K562 (cell line): ENCODE measurements around the gene SH3RF1. TPM values are rescaled to one million over a fixed set of nuclear protein-coding genes. Genes with fewer than 3 reads are reported as not detected.

Source experiments
- ATAC-seq: fragments of 200-7000 bp; cut with Tn5 transposase; 3 replicates; pipeline ENCODE4 v1.9.1; 2020; ENCODE audit warnings: moderate library complexity
- BruUV-seq: library from RNA; stranded (reverse); fragments of 400-500 nt; replicated peaks from 2 replicates; lab custom pipeline; 2021; lab: Mats Ljungman, UMichigan
- CTCF ChIA-PET: fragments of 300-600 bp; formaldehyde crosslinking; extraction: SDS; loops from one replicate; lab custom pipeline; 2021; ENCODE audit warnings: low intra/inter-chr PET ratio; lab: Yijun Ruan, JAX
- POLR2A ChIA-PET: fragments of 300-600, 350-650 bp; sonication (Branson Sonifier 250); formaldehyde crosslinking; extraction: SDS; loops from one replicate; lab custom pipeline; 2021; ENCODE audit warnings: antibody characterized with exemption, inconsistent platforms; lab: Yijun Ruan, JAX
- DNase-seq, 4 experiments: peaks; one replicate each; pipeline versions ENCODE4 v3.0.0 to v3.0.0-alpha.2; 2011 to 2018; ENCODE audit warnings: low spot score in 3 of 4, mixed read lengths in 3 of 4; ENCODE audit errors: extremely low read depth in 1 of 4
- FAIRE-seq: peaks from 2 replicates; lab custom pipeline; 2011; peaks lifted over from hg19 to GRCh38; lab: Jason Lieb, UNC
- H2AFZ ChIP-seq: 2 replicates; pipeline ENCODE4 v1.6.0; 2011; ENCODE audit warnings: low read depth, low read length, control low read depth, inconsistent platforms
- H3K27ac ChIP-seq: fragments of 200-600 bp; 3 replicates; pipeline ENCODE4 v1.8.0; 2011; ENCODE audit warnings: low read depth, mild to moderate bottlenecking, control low read depth, inconsistent platforms, low read length, moderate library complexity, mixed read lengths; ENCODE audit errors: extremely low read depth
- H3K27me3 ChIP-seq, 2 experiments: fragments of 300-600 bp in 1 of 2; 2 replicates in 1 of 2; 3 replicates in 1 of 2; pipeline versions ENCODE4 v1.6.0 to v1.8.0; 2011; ENCODE audit warnings: inconsistent platforms in 2 of 2, low read length in 2 of 2, mild to moderate bottlenecking in 1 of 2, mixed read lengths in 1 of 2, moderate library complexity in 1 of 2; ENCODE audit not compliant: control insufficient read depth in 2 of 2, insufficient read depth in 2 of 2
- H3K36me3 ChIP-seq: fragments of 300-600 bp; 3 replicates; pipeline ENCODE4 v1.8.0; 2011; ENCODE audit warnings: mild to moderate bottlenecking, low read length, inconsistent platforms; ENCODE audit not compliant: control insufficient read depth, insufficient read depth
- H3K4me1 ChIP-seq, 2 experiments: fragments of 200-600 bp in 1 of 2; replicated peaks in 1 of 2; 2 replicates in 1 of 2; 3 replicates in 1 of 2; pipeline versions ENCODE4 v1.5.1 to v1.8.0; 2011; ENCODE audit warnings: inconsistent platforms in 2 of 2, low read length in 2 of 2, mild to moderate bottlenecking in 1 of 2, mixed read lengths in 1 of 2, moderate library complexity in 1 of 2; ENCODE audit not compliant: control insufficient read depth in 2 of 2, insufficient read depth in 2 of 2
- H3K4me2 ChIP-seq: 2 replicates; pipeline ENCODE4 v1.6.1; 2011; ENCODE audit warnings: low read length, control low read depth, inconsistent platforms, mixed read lengths; ENCODE audit not compliant: insufficient read depth
- H3K4me3 ChIP-seq: fragments of 200-600 bp; sonication (generic), shearing (Covaris generic); 2 replicates; pipeline ENCODE4 v1.5.1; 2016; ENCODE audit warnings: control low read depth, inconsistent platforms
- H3K79me2 ChIP-seq: fragments of 200-600 bp; 3 replicates; pipeline ENCODE4 v1.8.0; 2011; ENCODE audit warnings: low read length, inconsistent platforms; ENCODE audit not compliant: control insufficient read depth, insufficient read depth
- H3K9ac ChIP-seq, 2 experiments: 2 replicates each; pipeline versions ENCODE4 v1.6.0 to v1.6.1; 2011; ENCODE audit warnings: low read depth in 2 of 2, low read length in 2 of 2, control low read depth in 1 of 2, inconsistent platforms in 1 of 2, mild to moderate bottlenecking in 1 of 2, mixed read lengths in 1 of 2; ENCODE audit not compliant: insufficient read depth in 1 of 2
- H3K9me1 ChIP-seq: one replicate; pipeline ENCODE4 v1.6.0; 2011; ENCODE audit warnings: inconsistent platforms, mild to moderate bottlenecking, low read length, moderate library complexity; ENCODE audit not compliant: control insufficient read depth, insufficient read depth
- H3K9me3 ChIP-seq: replicated peaks from 2 replicates; pipeline ENCODE4 v1.5.1; 2011; ENCODE audit warnings: low read depth, low read length, inconsistent platforms; ENCODE audit not compliant: control insufficient read depth, insufficient read depth
- H4K20me1 ChIP-seq: replicated peaks from 2 replicates; pipeline ENCODE4 v1.6.1; 2011; ENCODE audit warnings: low read length, inconsistent platforms, mixed read lengths; ENCODE audit not compliant: control insufficient read depth, insufficient read depth
- CAMTA2 ChIP-seq: fragments of 250-450 bp; sonication (Bioruptor Pico); conservative IDR thresholded peaks from 2 replicates; pipeline ENCODE4 v1.5.1; 2022
- E2F3 ChIP-seq: fragments of 250-450 bp; sonication (Bioruptor Pico); IDR thresholded peaks from 2 replicates; pipeline ENCODE4 v1.4.0; 2020; ENCODE audit warnings: mild to moderate bottlenecking
- HMG20A ChIP-seq: fragments of 450-650 bp; formaldehyde crosslinking; conservative IDR thresholded peaks from 2 replicates; pipeline ENCODE4 v1.4.0; 2020; ENCODE audit warnings: mild to moderate bottlenecking, mixed read lengths
- MITF ChIP-seq: IDR thresholded peaks from 2 replicates; pipeline ENCODE4 v1.6.1; 2014; ENCODE audit warnings: antibody characterized with exemption
- MXI1 ChIP-seq: IDR thresholded peaks from 2 replicates; pipeline ENCODE4 v1.6.1; 2011; ENCODE audit warnings: low read depth, mild to moderate bottlenecking, improper control_type of control experiment, low read length
- THRB ChIP-seq: fragments of 450-650 bp; formaldehyde crosslinking; conservative IDR thresholded peaks from 2 replicates; pipeline ENCODE4 v1.4.0; 2022; ENCODE audit warnings: mild to moderate bottlenecking, missing genetic modification characterization
- ZNF24 ChIP-seq: fragments of 450-650 bp; IDR thresholded peaks from 2 replicates; pipeline ENCODE4 v1.6.1; 2016
- ZNF75A ChIP-seq: fragments of 450-650 bp; formaldehyde crosslinking; IDR thresholded peaks from 2 replicates; pipeline ENCODE4 v1.4.0; 2020; ENCODE audit warnings: mild to moderate bottlenecking
- WGBS: fragments of 100-300 bp; shearing (Covaris generic); methylation state at CpG from one replicate; pipeline ENCODE4 v1.1.6; 2016; ENCODE audit warnings: low coverage, mixed read lengths; ENCODE audit not compliant: insufficient coverage; ENCODE audit errors: missing lambda C conversion rate; 5-methylcytosine and 5-hydroxymethylcytosine counted together
- in situ Hi-C: fragments of 300-500 bp; cut with MboI; formaldehyde crosslinking; loops from 4 replicates; pipeline ENCODE4 v1.15.0; 2018; ENCODE audit warnings: inconsistent platforms, mixed read lengths
- intact Hi-C: fragments of 100-400 bp; cut with micrococcal nuclease; formaldehyde crosslinking; loops from 2 replicates; pipeline ENCODE4 v1.14.2; 2022
- polyA plus RNA-seq, 8 experiments: library from polyadenylated mRNA; depleted of rRNA in 4 of 8; stranded (reverse) in 5 of 8; unstranded in 3 of 8; fragments of >200 nt; fragmentation: Nextera tagmentation in 2 of 8; fragmentation: Illumina TruSeq in 1 of 8; extraction: Ambion mirVana in 2 of 8; extraction: Trizol in 1 of 8; gene quantifications; 2 replicates each; pipeline versions ENCODE4 v1.2.1 to v1.2.3, GENCODE V29; 2011 to 2014; ENCODE audit warnings: inconsistent platforms in 1 of 8, missing spikeins in 1 of 8
- total RNA-seq, 7 experiments: library from RNA; depleted of rRNA in 6 of 7; stranded (reverse); fragments of >200 nt in 6 of 7; fragmentation: Illumina TruSeq in 2 of 7; extraction: Trizol in 2 of 7; gene quantifications; 2 replicates each; pipeline versions ENCODE4 v1.2.1 to v1.2.3, GENCODE V29; 2011 to 2021; ENCODE audit warnings: low replicate concordance in 1 of 7
- TF ChIP-seq, protein P1 (sequence below): fragments of 250-450 bp; sonication (Bioruptor Pico); IDR thresholded peaks from 2 replicates; pipeline ENCODE4 v1.8.0; 2021; ENCODE audit warnings: moderate library complexity, mild to moderate bottlenecking, inconsistent platforms

Gene SH3RF1
- total and polyA plus RNA-seq, 9 of the 15 experiments (the other 6 are each of a cell fraction or from before 2014, with no cell fraction given), result 0.04 to 0.16 (median 0.11) TPM; not detected in 6

- no peak overlapping the region for H3K4me2 ChIP-seq
- POLR2A ChIA-PET, result interaction anchor here (0.6 kb wide), 1 partner anchor 574 kb away, joined by 3 read pairs; no protein-coding TSS in a partner anchor
- H3K27ac ChIP-seq, result no peak overlapping the region
- ATAC-seq (no peak), FAIRE-seq (no peak), DNase-seq (no peak)
- H3K4me1 ChIP-seq, result no peaks in the 10 kb centered on the region
- H3K79me2 ChIP-seq, result no peaks in the 10 kb centered on the region
- H4K20me1 ChIP-seq, result no peaks in the 10 kb centered on the region
- WGBS, result 4% methylated on average over 2 of the region's 2 CpGs
- no TSS peak for BruUV-seq
- no peak overlapping the region for H3K9ac ChIP-seq
- TF ChIP-seq, protein P1, sequence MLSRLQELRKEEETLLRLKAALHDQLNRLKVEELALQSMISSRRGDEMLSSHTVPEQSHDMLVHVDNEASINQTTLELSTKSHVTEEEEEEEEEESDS, result no peak
- TF ChIP-seq ZNF75A (CRISPR knock-in tag) (no peak), E2F3 (no peak), HMG20A (no peak), MXI1 (no peak), THRB (CRISPR knock-in tag) (no peak), CAMTA2 (CRISPR knock-in tag) (no peak), MITF (no peak), ZNF24 (no peak)
- no peak overlapping the region for H3K4me3 ChIP-seq
- no peaks in the 10 kb centered on the region for H3K36me3 ChIP-seq
- no peaks in the 10 kb centered on the region for H3K9me1 ChIP-seq
- CTCF ChIA-PET, result no interaction called here
- H2AFZ ChIP-seq, result no peak overlapping the region
- H3K9me3 ChIP-seq, result no peaks in the 10 kb centered on the region
- intact Hi-C loops, result no loop called here
- peaks cover 2 to 27% of the 10 kb centered on the region in 2 experiments; a peak in 3 of 5 replicates for H3K27me3 ChIP-seq
- in situ Hi-C loops, result no loop called here
These were observed 206.5 kb downstream of the SH3RF1 start for GRCh38 chr4:169064296-169064695.
